Gastrocnemius medialis (tissue), 4 donors: ENCODE data around the gene PCCA. TPM values are rescaled to one million over a fixed set of nuclear protein-coding genes. Genes with fewer than 3 reads are reported as not detected.
"Not testable (repeated sequence)": the region's sequence is repeated elsewhere in the genome, so short reads cannot be mapped to it uniquely, and the experiment has no call there.

ENCODE experiments used
- ATAC-seq, 2 donors: fragments of 150-250 bp; one replicate each; pipeline ENCODE4 v1.9.1; 2016
- DNase-seq, 2 donors: peaks; one replicate each; pipeline ENCODE4 v3.0.0-alpha.2; 2019
- H3K27ac ChIP-seq, 4 donors: fragments of 200-600 bp; sonication (generic); 1 replicate in 1 of 4; 2 replicates in 3 of 4; pipeline ENCODE4 v1.5.1; 2016 to 2018; ENCODE audit warnings: mild to moderate bottlenecking in 2 of 4, moderate library complexity in 1 of 4
- H3K27me3 ChIP-seq, 3 donors: fragments of 200-600 bp; sonication (generic) in 2 of 3; 1 replicate in 1 of 3; 2 replicates in 2 of 3; pipeline versions ENCODE4 v1.5.1 to v1.6.0; 2016 to 2019; ENCODE audit warnings: mild to moderate bottlenecking in 1 of 3, moderate library complexity in 1 of 3
- H3K36me3 ChIP-seq, 2 donors: fragments of 200-600 bp; sonication (generic) in 1 of 2; one replicate each; pipeline ENCODE4 v1.5.1; 2017 to 2018
- H3K4me1 ChIP-seq, 2 donors: fragments of 200-600 bp; sonication (generic) in 1 of 2; one replicate each; pipeline ENCODE4 v1.5.1; 2016 to 2017; ENCODE audit warnings: mild to moderate bottlenecking in 2 of 2
- H3K4me3 ChIP-seq, 4 donors: fragments of 200-600 bp; sonication (generic) in 3 of 4; 1 replicate in 1 of 4; 2 replicates in 3 of 4; pipeline ENCODE4 v1.5.1; 2016 to 2019; ENCODE audit warnings: mild to moderate bottlenecking in 2 of 4
- H3K9me3 ChIP-seq, 3 donors: fragments of 200-600 bp; sonication (generic) in 2 of 3; 1 replicate in 1 of 3; 2 replicates in 2 of 3; pipeline ENCODE4 v1.5.1; 2016 to 2019
- POLR2A ChIP-seq, 2 donors: fragments of 450-650 bp; IDR thresholded peaks; one replicate each; pipeline ENCODE4 v1.6.1; 2017; ENCODE audit warnings: antibody characterized with exemption in 2 of 2, mild to moderate bottlenecking in 2 of 2, moderate library complexity in 2 of 2
- in situ Hi-C, 4 donors: fragments of 200-750 bp; cut with MboI; loops; one replicate each; pipeline versions ENCODE4 v1.15.0 to v1.8.0; 2017; ENCODE audit warnings: low sequenced_read_pairs in 4 of 4
- intact Hi-C: fragments of 100-400 bp; cut with DNase I; formaldehyde crosslinking; loops from one replicate; pipeline ENCODE4 v1.15.1; 2023; ENCODE audit warnings: low total_unique reads
- total RNA-seq, 4 donors: library from RNA; depleted of rRNA; stranded (reverse); fragments of >200 nt; gene quantifications; one replicate each; pipeline versions ENCODE4 v1.1.0 to v1.2.3, GENCODE V29; 2016
- TF ChIP-seq, protein P1 (sequence below), 5 experiments: fragments of 450-650 bp in 3 of 5; fragments of 200-600 bp in 2 of 5; sonication (generic) in 2 of 5; IDR thresholded peaks in 4 of 5; conservative IDR thresholded peaks in 1 of 5; 1 replicate in 4 of 5; 2 replicates in 1 of 5; pipeline ENCODE4 v1.5.1; 2016 to 2019; ENCODE audit warnings: antibody characterized with exemption in 5 of 5, mild to moderate bottlenecking in 3 of 5, moderate library complexity in 3 of 5

PCCA gene
- total RNA-seq, 4 donors from 2014 or later, result 7.5 to 19.5 (median 10.8) TPM

DNA sequence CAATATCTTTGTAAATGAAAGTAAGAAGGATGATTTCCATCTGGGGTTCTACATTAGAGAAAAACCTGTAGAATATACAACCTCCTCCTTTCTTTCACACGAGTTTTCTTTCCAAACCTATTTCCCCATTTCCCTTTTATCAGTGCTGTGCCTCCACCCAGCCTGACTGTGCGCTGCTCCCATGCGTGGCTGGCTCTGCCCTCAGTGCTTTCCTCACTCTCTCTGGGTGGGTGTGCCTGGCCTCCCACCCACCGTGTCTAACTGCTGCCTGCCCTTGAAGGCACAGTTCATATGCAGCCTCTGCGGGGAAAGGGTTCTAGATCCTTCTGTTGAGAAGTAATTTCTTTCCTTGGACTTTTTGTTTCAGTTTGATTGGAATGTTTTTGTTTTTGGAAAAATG, 70.7 kb downstream of the PCCA start:
- no peak for DNase-seq
- H3K4me1 ChIP-seq, result no peaks in the 10 kb centered on the region
- in situ Hi-C loops (no loop called here), intact Hi-C loops (no loop called here)
- TF ChIP-seq POLR2A (IDR thresholded peaks at IDR 0.05), result no peak
- TF ChIP-seq, protein P1, sequence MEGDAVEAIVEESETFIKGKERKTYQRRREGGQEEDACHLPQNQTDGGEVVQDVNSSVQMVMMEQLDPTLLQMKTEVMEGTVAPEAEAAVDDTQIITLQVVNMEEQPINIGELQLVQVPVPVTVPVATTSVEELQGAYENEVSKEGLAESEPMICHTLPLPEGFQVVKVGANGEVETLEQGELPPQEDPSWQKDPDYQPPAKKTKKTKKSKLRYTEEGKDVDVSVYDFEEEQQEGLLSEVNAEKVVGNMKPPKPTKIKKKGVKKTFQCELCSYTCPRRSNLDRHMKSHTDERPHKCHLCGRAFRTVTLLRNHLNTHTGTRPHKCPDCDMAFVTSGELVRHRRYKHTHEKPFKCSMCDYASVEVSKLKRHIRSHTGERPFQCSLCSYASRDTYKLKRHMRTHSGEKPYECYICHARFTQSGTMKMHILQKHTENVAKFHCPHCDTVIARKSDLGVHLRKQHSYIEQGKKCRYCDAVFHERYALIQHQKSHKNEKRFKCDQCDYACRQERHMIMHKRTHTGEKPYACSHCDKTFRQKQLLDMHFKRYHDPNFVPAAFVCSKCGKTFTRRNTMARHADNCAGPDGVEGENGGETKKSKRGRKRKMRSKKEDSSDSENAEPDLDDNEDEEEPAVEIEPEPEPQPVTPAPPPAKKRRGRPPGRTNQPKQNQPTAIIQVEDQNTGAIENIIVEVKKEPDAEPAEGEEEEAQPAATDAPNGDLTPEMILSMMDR (IDR thresholded peaks at IDR 0.05 in 4 of 5, conservative IDR thresholded peaks at IDR 0.05 in 1 of 5), result no peak
- H3K36me3 ChIP-seq, result peaks cover 0 to 6% of the 10 kb centered on the region in 2 donors
- no peak overlapping the region for H3K27ac ChIP-seq
- no peak for ATAC-seq
- no peaks in the 10 kb centered on the region for H3K9me3 ChIP-seq
- no peak overlapping the region for H3K4me3 ChIP-seq
- no peaks in the 10 kb centered on the region for H3K27me3 ChIP-seq

DNA sequence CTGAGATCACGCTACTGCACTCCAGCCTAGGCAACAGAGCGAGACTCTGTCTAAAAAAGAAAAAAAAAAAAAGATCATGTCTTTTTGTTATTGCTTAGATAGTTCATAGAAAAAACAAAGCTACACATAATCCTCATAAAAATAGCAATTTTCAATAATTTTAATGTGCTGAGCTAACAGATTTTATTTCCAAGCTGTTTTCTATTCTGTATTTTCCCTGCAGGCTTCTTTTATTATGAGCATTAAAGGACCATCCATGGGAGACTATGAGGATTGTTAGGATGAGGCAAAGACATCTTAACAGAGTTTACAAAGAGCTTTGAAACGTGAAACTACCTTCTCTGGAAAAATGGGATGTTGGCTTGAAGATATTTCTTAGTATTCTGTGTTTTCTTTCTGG, 71.6 kb downstream of the PCCA start:
- TF ChIP-seq POLR2A (IDR thresholded peaks at IDR 0.05), result no peak
- TF ChIP-seq, protein P1 (IDR thresholded peaks at IDR 0.05 in 4 of 5, conservative IDR thresholded peaks at IDR 0.05 in 1 of 5), result no peak
- no peak overlapping the region for H3K27ac ChIP-seq

DNA sequence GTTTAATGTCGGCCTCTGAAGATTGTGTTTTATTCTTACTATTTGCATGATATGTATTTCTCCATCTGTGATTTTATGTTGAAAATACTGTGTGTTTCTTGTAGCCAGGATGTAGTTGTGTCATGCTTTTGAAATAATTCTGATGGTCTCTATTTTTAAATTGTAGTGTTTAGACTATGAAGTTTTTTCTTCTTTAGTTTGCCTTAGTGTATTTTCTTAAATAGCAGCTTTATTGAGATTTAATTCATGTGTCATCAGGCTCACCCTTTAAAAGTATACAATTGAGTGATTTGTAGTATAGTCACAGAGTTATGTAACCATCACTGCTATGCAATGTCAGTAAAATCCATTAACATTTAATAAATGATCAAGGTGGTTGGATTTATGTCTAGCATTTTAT, 74.5 kb downstream of the PCCA start:
- intact Hi-C loops, result no loop called here
- ATAC-seq (no peak), DNase-seq (no peak)
- in situ Hi-C loops, result no loop called here
- TF ChIP-seq POLR2A (IDR thresholded peaks at IDR 0.05), result no peak
- TF ChIP-seq, protein P1 (IDR thresholded peaks at IDR 0.05 in 4 of 5, conservative IDR thresholded peaks at IDR 0.05 in 1 of 5), result no peak
- no peaks in the 10 kb centered on the region for H3K27me3 ChIP-seq
- H3K9me3 ChIP-seq, result no peaks in the 10 kb centered on the region
- no peak overlapping the region for H3K4me3 ChIP-seq
- H3K27ac ChIP-seq, result no peak overlapping the region
- no peaks in the 10 kb centered on the region for H3K36me3 ChIP-seq
- H3K4me1 ChIP-seq, result no peaks in the 10 kb centered on the region

More for the DNA sequence above, 71.6 kb downstream of the PCCA start:
- H3K9me3 ChIP-seq, result no peaks in the 10 kb centered on the region
- no peaks in the 10 kb centered on the region for H3K4me1 ChIP-seq
- no peak for DNase-seq
- in situ Hi-C loops (no loop called here), intact Hi-C loops (no loop called here)
- H3K36me3 ChIP-seq, result no peaks in the 10 kb centered on the region
- H3K4me3 ChIP-seq, result no peak overlapping the region
- no peaks in the 10 kb centered on the region for H3K27me3 ChIP-seq
- no peak for ATAC-seq

DNA sequence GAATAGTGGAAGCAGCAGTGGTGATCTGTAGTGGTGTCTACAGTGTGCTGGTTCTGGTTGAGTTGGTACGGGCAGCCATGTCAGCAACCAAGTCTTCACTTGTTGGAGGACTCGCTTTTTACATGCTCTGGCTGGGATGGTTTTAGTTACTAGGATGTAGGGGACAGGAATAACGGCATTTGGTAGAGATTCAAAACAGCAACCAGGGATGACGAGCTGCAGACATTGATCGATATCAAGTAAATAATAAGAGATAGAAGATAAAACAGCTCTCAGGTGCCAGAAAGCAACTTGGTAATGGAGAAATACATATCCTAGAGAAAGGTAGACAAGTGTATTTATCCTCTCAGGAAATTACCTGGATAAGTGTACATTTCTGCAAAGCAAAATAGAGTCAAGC, 84.3 kb downstream of the PCCA start:
- no peaks in the 10 kb centered on the region for H3K36me3 ChIP-seq
- no peaks in the 10 kb centered on the region for H3K4me1 ChIP-seq
- H3K9me3 ChIP-seq, result no peaks in the 10 kb centered on the region
- in situ Hi-C loops, result no loop called here
- ATAC-seq (no peak), DNase-seq (no peak)
- no peak overlapping the region for H3K4me3 ChIP-seq
- no peaks in the 10 kb centered on the region for H3K27me3 ChIP-seq
- no peak overlapping the region for H3K27ac ChIP-seq
- no peak for TF ChIP-seq POLR2A (IDR thresholded peaks at IDR 0.05)
- TF ChIP-seq, protein P1 (IDR thresholded peaks at IDR 0.05 in 4 of 5, conservative IDR thresholded peaks at IDR 0.05 in 1 of 5), result no peak
- intact Hi-C loops, result no loop called here

DNA sequence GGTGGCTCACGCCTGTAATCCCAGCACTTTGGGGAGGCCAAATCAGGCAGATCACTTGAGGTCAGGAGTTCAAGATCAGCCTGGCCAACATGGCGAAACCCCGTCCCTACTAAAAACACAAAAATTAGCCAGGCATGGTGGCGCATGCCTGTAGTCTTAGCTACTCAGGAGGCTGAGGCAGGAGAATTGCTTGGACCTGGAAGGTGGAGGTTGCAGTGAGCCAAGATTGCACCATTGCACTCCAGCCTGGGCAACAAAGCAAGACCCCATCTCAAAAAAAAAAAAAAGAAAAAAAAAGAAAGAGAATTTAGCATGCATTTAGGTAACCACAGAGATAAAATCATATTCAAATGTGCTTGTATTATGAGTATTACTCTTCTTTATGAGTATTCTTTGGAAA, 85.6 kb downstream of the PCCA start:
- in situ Hi-C loops, DNase-seq, H3K4me1 ChIP-seq, intact Hi-C loops, H3K27me3 ChIP-seq, H3K9me3 ChIP-seq, H3K4me3 ChIP-seq, ATAC-seq, H3K36me3 ChIP-seq, H3K27ac ChIP-seq: not testable (repeated sequence)
